NCI-H460 (cell line): ENCODE measurements around the gene UBAC2. TPM values are rescaled to one million over a fixed set of nuclear protein-coding genes. Genes with fewer than 3 reads are reported as not detected.
A peak's percentile ranks its signal among the peaks of the same experiment; 100 is the strongest.

Source experiments
- DNase-seq: peaks from one replicate; pipeline ENCODE4 v3.0.0-alpha.2; 2016; ENCODE audit warnings: low read depth; ENCODE audit errors: extremely low read depth
- total RNA-seq: library from RNA; depleted of rRNA; stranded (reverse); fragments of >200 nt; shearing (Covaris generic); gene quantifications from 2 replicates; pipeline ENCODE4 v1.2.3, GENCODE V29; 2014

UBAC2 gene
- total RNA-seq, 1 experiment from 2014 or later = 41.9 TPM

DNA sequence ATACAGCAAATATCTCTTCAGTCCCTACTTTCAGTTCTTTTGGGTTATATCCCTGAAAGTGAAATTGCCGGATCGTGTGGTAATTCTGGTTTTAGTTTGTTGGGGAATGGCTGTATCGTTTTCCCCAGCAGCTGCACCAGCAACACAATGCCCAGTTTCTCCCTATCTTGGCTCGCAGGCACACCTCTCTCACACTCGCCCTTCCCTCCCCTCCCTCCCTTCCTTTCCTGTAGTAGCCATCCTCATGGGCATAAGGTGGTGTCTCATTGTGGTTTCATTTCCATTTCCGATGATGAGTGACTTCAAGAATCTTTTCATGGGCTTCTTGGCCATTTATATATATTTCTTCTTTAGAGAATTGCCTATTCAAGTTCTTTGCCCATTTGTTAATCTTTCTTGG, 66.2 kb downstream of the UBAC2 start:
- DNase-seq = no peak

DNA sequence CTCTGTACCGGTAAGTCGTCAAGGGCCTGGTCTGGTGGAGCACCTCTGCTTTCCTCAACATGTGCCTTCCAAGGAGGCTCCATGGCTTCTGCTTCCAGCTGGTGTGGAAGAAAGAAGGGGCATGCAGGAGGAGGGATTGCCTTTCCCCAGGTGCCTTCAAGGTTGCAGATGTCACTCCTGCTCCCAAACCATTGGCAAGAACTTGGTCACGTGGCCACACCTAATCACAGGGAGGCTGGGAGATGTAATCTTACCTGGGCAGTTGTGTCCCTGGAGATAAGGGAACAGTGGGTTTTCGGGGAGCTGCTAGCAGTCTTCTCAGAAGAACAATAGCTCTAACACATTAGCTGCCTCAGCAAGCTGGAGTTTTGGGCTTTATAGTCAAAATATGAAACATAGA, 67.3 kb downstream of the UBAC2 start:
- no peak for DNase-seq

DNA sequence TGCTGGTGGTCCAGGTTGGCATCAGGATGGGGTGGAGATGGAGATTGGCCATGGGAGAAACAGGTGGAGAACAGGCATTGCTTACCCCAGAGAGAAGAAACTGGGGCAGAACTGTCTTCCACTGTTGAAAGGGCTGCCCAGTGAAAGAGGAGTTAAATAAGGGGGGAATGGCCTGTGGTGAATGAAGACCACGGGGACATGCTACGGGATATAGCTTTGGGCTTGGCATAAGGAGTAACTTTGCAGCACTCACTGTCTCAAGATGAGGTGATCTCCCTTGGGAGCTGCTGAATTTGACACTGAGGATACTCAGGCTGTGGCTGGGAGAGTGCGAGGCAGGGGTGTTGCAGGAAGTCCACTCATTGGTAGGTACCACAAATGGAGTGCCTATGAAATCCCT, 68.2 kb downstream of the UBAC2 start:
- no peak for DNase-seq

DNA sequence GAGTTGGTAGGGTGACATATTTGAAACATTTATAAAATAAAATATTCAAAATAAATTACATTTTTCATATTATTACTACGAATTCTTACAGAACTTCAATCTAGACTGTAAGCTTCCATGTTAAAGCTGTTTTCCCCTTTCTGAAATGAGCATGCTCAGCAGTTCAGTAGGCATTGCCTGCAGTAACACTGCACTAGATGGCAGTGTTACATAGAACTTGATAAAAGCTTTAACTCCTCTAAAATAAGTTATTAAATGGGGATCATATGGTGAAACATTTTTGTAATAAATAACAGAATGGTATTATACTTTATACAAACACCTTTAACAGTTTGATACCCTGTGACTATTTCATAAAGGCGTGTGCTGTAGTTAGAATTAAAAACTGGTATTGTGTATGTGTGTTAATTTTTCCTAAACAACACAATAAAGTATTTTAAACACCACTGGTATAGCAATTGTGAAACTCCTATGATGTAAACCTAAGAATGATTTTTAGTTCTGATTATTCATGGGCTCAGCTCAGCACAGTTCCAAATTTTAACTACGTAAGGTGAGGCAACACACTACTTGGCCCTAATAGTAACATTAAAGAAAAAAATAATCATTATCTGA, 69.1 kb downstream of the UBAC2 start:
- peak; percentile 32 for DNase-seq

DNA sequence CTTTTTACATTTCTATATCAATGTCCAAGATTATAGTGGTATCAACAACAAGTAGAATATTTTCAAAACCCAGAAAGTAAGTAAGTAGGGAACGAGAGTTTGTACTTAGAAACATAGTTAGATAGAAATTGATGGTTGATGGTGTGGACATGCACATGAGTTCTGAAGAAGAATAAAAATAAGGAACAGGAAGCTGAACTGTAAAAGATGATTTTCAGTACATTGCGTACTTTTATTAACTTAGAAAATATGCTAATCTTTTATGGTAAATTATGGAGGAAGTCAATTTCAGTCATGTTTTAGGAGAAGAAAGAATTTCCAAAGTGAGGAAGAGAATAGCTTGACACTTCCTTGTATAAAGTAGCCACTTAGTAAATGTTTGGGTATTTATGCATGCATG, 69.9 kb downstream of the UBAC2 start:
- no peak for DNase-seq

DNA sequence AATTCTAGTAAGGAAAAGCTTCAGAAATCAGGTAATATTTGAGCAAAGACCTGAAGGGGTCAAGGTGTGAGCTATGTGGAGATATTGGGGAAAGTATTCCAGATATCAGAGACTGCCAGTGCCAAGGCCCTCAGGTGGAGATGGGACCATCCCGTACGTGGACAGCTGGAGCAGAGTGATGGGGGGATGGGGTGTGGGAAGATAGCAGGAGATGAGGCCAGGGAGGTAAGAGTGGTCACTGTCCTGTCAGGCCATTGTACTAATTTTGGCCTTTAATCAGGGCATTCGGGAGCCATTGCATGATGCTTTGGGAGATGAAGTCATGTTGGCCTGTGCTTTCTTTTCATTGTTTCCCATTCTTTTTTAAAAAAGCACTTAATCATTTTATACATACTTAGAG, 70.6 kb downstream of the UBAC2 start:
- DNase-seq = no peak

DNA sequence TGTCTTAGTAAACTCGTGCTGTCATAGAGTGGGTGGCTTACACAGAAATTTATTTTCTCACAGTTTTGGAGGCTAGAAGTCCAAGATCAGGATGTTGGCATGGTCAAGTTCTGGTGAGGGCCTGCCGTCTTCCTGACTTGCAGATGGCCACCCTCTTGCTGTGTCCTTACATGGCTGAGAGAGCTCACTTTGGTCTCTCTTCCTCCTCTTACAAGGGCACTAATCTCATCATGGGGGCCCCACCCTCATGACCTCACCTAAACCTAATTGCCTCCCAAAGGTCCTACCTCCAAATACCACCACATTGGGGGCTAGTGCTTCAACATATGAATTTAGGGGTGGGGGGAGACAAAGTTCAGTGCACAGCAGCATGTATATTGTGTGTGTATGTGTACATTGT, 71.8 kb downstream of the UBAC2 start:
- DNase-seq = no peak

DNA sequence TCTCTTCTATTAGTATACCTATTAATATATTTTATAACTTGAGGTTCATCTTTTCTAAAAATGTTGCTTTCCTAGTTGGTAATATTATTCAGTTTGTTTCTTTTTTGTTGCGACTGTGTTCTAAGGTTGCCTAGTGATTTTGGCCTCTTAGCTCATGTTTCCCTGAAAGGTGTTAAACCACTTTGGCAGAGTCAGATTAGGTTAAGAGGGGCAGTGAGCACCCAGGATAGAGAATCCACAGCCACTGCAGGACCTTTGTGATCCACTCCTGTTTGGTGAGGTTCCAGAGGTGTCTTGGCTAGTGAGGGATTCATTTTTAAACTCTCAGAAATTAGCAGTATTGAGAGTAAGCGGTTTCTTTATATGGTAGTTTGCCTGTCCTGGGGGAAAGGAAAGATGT, 72.5 kb downstream of the UBAC2 start:
- no peak for DNase-seq

DNA sequence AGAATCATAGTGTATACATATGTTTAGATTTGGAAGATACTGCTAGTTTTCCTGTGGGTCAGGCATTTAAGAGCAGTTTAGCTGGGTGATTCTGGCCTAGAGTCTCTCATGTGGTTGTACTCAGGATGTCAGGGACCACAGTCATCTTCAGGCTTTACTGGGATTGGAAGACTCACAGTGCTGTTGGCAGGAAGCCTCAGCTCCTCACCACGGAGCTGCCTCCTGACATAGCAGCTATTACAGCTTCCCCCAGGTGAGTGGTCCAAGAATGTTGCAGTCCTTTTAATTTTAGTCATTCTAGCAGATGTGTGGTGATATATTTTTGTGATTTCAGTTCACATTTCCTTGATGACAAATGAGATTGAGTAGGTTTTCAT, 74.4 kb downstream of the UBAC2 start:
- DNase-seq = no peak

DNA sequence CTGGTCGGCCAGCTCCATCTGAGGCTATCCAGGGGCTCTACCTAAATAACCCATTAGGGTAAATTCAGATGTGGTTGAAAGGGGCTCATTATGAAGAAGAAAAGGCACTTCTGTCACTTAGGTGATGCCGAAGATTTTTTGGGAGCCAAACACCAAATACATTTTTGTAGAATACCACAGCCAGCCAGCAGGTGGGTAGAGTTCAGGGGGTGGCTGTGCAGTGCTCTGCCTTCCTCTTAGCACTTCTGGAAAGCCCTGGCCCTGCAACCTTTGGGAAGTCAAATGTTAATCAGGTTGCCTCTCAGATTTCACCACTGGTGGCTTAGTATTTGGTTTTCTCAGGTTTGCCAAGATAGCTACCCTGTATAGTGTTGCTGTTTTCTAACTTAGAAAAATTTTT, 76.1 kb downstream of the UBAC2 start:
- DNase-seq = no peak

DNA sequence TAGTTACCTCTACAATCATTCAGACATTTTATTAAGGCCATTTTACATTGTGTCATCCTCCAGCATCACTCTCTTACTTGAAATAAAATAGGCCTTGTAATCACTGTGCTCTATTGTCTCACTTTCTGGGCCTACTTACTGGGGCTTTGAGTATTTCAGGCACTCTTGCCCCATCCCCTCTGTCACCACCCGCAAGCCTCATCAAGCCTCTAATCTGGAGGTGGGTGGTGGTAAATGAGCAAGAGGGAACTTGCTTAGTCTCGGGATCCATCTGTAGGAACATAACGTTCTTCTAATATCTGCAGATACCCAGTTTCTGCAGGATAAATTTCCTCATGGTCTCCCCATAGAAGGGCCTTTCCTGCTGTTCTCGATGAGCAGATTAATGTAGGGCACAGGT, 77.0 kb downstream of the UBAC2 start:
- no peak for DNase-seq

DNA sequence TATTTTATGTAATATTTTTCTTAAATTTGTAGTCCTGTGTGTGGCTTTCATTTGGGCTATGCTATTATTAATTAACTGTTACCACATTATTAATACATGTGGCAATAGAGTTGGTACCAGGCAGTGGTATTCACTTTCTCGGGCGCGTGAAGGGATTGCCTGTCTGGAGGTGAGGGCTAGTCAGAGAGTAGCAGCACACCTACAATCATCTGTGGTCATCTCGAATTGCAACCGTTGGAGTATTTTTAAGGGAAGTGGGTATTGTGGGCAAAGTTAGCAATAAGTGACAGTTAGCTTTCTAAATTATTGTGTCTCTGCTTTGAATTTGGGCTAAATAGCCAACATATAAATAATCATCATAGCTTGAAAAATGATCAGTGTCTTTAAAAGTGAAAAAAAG, 77.5 kb downstream of the UBAC2 start:
- no peak for DNase-seq

DNA sequence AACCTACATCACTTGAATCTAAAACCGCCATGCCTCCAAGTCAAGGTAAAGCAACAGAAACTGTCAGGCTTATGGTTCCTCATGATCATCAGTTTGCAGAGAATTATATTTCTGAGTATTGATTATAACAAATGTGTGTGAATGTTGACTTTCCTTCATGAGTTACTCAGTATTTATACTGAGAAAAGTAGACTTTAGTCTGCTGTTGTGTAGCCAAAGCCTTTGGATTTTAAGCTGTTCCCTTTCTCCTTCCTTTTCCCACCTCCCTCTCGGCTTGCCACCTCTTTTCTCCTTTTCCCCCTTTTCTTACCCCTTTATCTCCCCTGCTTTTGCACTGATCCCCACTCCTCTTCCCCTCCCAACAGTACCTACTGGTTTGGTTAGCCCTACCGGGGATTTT, 78.2 kb downstream of the UBAC2 start:
- no peak for DNase-seq

DNA sequence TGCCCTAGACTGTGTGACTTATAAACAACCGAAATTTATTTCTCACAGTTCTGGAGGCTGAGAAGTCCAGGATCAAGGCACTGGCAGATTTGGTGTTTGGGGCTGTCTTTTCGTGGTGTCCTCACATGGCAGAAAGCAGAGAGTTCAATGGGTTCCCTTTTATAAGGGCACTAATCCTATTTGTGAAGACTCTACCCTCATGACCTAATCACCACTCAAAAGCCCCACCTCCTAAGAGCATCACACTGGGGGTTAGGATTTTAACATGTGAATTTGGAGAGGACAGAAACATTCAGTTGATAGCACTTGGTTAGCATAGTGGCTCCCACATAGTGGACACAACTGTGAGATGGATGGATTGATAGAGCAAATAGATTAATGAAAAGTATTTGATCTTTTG, 79.0 kb downstream of the UBAC2 start:
- no peak for DNase-seq

DNA sequence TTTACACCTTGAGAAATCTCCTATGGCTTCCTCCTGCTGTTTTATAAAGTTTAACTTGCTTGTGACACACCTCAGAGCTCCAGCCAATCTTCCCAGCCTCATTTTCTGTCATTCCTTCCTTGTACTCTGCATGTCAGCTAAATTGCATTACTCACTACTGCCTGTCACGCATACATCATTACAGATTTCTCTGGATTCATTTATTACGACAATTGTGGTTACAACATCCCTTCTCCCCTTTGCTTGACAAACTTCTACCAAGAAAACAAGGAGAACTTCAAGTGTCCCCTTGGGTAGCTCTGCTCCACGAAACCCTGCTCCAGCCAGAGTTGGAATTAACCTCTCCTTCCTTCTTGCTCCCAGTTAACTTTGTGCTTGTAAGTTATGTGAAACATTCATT, 79.5 kb downstream of the UBAC2 start:
- no peak for DNase-seq

DNA sequence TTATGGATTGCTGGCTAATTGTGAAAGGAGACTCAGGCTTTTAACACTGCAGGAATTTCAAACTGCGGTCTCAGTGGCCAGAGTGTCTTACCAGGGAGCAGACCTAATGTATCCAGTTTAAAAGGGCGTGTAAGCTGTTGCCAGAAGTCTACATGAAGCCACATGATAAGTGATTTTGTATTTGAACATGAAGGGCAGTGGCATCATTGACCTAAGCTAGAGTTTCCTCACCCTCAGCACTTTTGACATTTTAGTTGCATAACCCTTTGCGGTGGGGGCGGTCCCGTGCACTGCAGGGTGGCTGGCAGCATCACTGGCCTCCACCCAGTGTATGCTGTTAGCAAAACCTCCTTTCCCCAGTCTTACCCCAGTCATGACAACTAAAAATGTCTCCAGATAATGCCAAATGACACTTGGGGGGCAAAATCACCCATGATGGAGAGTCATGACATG, 81.2 kb downstream of the UBAC2 start:
- no peak for DNase-seq

DNA sequence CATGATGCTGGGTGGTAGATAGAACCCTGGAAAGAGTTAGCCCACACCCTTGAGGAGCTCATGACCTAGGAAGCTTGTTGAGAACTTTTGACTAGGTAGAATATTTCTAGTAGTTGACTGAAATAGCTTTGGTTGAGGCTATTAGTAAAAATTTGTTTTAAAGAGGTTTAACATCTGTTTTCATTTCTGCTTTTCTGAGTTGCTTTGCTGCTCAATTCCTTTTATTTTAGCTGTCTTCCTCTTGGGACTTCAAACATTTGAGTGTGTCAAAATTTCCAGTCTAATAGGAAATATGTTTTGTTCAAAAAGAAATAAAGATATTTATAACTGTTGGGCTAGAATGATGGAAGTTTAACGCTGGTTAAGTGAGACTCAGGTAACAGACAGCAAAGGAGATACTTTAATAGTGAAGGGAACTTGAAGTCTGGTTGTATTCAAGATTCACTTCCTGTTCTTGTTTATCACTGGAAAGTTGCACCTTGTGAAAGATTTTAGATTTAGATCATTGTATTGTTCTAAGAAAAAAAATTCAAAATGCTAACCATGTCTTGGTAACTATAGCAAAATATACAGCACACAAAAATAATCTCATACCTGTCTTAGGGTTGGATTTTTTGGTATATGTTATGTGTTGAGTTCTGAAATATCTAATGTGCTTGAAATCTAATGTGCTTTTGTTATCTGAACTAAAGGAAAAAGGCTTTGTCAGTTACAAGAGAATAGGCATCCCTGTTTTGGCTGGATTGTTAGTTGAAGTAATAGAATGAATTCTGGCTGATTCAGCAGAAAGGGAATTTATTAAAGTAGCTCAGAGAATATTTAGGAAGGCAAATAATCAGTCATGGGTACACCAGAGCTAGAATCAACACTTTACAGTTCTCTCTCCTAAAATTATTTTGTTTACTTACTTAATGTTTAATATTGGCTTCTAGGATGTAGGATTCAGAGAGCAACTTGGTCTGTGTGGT, 81.9 kb downstream of the UBAC2 start:
- DNase-seq = no peak

DNA sequence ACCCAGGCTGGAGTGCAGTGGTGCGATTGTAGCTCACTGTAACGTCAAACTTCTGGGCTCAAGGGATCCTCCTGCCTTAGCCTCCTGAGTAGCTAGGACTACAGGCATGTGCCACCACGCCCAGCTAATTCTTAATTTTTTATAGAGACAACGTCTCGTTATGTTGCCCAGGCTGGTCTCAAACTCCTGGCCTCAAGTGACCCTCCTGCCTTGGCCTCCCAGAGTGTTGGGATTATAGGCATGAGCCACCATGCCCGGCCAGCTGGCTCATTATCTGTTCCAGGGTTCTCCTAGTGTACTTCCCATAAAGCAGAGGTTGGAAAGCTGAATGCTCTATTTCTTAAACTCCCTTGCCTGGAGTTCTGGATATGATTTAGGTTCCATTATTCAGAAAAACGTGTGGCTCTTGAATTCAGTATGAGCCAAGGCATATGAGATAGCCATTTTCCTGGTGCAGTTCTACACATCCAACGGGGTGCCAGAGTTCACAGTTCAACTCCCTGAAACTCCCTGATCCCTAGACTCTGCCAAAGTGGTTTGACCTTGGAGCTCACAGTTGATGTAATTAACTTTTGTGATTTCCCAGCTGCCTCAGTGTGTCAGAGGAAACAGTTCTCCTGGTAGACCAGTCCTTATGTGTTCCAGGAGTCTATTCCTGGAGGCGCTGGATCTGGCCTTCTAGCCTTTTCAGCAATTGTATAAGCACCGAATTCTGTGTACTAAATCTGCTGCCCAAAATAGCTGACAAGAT, 85.0 kb downstream of the UBAC2 start:
- no peak for DNase-seq

DNA sequence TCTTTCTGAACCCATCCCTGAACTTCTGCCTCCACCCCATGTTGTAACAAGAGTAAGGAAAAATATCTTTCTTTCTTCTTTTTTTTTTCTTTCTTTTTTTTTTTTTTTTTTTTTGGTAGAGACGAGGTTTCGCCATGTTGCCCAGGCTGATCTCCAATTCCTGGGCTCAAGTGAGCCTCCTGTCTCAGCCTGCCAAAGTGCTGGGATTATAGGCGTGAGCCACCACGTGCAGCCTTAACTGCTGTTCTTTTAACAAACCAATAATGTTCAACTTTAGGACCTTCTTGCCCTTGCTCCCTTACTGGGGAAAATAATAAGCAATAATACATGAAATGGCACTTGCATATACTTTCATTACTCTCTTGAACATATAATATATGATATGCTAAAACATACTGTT, 86.9 kb downstream of the UBAC2 start:
- no peak for DNase-seq

DNA sequence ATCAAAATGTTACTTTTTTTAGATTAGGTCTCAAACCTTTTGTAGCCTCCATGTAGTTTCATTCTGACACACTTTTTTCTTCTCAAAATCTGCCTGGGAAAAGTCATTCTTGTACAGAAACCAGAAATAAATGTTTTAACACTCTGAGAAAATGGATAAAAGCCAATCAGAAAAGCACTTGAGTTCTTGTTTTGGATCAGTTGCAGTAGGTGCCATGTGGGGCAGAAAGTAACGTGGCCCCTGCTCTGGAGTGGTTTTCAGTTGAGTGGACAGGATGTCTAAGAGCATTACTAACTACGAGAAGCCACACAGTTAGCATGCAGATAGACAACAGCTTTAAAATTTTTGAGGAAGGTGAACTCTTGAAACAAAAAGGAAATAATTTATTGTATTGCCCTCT, 87.4 kb downstream of the UBAC2 start:
- no peak for DNase-seq

DNA sequence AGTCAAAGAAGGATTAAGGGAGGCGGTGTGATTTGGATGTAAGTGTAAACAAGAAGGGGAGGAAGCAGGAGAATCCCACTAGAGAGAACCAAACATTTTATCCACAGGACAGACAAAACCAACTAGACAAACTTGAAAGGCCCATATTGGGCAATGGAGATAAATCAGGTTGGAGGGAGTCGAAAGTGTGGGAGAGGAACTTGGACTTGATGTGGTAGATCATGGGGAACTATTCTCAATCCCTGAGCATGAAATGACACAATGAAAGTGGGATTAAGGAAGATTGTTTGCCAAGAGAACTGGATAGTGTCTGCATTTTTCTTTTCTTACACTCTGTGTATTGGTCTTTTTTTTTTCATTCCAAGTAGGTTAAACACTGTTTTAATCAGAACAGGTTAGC, 88.6 kb downstream of the UBAC2 start:
- DNase-seq = no peak
